Measurements from ENCODE around the gene KRTAP4-9. TPM values are rescaled to one million over a fixed set of nuclear protein-coding genes. Genes with fewer than 3 reads are reported as not detected.
"Not testable (repeated sequence)": the region's sequence is repeated elsewhere in the genome, so short reads cannot be mapped to it uniquely, and the experiment has no call there.

KRTAP4-9 gene
- total RNA-seq, 4 donors from 2014 or later = not detected

- no peak overlapping the region for H3K4me3 ChIP-seq
- no peaks in the 10 kb centered on the region for H3K4me1 ChIP-seq
- H3K27me3 ChIP-seq = no peaks in the 10 kb centered on the region
- no peak for DNase-seq
- no peak for TF ChIP-seq CTCF (IDR thresholded peaks at IDR 0.05)
- TF ChIP-seq POLR2A (IDR thresholded peaks at IDR 0.05) = no peak
- H3K36me3 ChIP-seq = no peaks in the 10 kb centered on the region
- no peak overlapping the region for H3K27ac ChIP-seq
- no peaks in the 10 kb centered on the region for H3K9me3 ChIP-seq
Measured at GRCh38 chr17:41063449-41063848, 41.7 kb upstream of the KRTAP4-9 start.

- TF ChIP-seq POLR2A (IDR thresholded peaks at IDR 0.05) = no peak
- no peak for TF ChIP-seq CTCF (IDR thresholded peaks at IDR 0.05)
- H3K27ac ChIP-seq = no peak overlapping the region
- no peaks in the 10 kb centered on the region for H3K4me1 ChIP-seq
- no peaks in the 10 kb centered on the region for H3K36me3 ChIP-seq
- no peak for DNase-seq
- no peaks in the 10 kb centered on the region for H3K27me3 ChIP-seq
- no peak overlapping the region for H3K4me3 ChIP-seq
- no peaks in the 10 kb centered on the region for H3K9me3 ChIP-seq
Measured at GRCh38 chr17:41064301-41064700, 40.9 kb upstream of the KRTAP4-9 start.

DNA sequence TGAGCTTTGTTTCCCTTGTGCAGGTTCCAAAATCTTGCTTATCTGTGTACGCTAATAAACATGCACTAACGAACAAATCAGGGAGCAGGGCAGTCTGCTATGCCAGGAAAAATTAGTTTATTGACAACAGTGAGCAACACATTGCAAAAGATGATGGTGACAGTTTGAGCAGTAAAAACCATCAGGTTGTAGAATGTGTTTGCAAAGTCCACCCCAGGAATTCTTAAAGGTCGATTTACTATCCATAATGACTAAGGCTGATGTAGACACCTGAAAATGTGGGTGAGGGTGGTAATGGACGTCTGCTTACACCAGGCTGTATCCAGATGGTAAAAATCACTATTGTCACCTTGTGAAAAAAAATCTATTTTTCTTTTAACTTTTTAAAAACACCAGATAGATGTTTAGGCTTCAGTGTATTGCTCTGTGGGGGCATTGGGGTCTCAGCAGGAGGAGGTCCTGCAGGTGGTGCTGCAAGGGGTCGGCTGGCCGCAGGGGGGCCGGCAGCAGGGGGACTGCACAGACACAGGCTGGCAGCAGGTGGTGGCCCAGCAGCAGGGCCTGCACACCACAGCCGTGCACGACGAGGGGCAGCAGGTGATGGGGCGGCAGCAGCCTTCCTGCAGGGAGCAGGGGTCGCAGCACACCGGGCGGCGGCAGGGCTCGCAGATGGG lies 40.0 kb upstream of the KRTAP4-9 start:
- not testable (repeated sequence) for H3K36me3 ChIP-seq, H3K9me3 ChIP-seq, DNase-seq, H3K4me1 ChIP-seq, H3K4me3 ChIP-seq, H3K27ac ChIP-seq, H3K27me3 ChIP-seq

- Histone ChIP-seq H3K36me3 (no peaks in the 10 kb centered on the region), H3K4me1 (no peaks in the 10 kb centered on the region), H3K4me3 (no peak within 1 kb of the TSS), H3K27me3 (no peaks in the 10 kb centered on the region), H3K9me3 (no peaks in the 10 kb centered on the region), H3K27ac (no peak within 1 kb of the TSS)
- TF ChIP-seq CTCF (IDR thresholded peaks at IDR 0.05) (no peak), POLR2A (IDR thresholded peaks at IDR 0.05) (no peak)
- no peak for DNase-seq
Measured at GRCh38 chr17:41065829-41066624, 39.2 kb upstream of the KRTAP4-9 start, which contains the start of gene KRTAP2-4. Gene KRTAP2-4 (minus strand): TSS chr17:41065879. CDS start chr17:41065845, 34 bp downstream.

DNA sequence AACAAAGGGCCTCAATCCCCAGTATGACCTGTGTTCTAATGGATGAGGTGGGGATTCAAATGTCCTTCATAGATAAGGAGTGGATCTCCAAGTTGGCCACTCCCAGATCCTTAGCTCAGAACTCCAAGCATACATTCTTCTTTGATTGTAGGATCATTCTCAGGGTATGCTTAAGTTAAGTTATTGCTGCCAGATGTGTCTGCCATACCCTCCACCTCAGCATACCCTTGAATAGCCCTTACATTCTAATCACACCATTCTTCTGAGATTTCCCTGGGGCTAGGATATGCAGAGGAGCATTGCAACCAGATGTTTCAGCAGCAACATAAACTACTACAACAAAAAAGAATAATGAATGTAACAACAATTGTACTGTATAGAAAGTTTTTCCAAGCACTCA lies 37.9 kb upstream of the KRTAP4-9 start:
- Histone ChIP-seq H3K4me3 (no peak overlapping the region), H3K27me3 (no peaks in the 10 kb centered on the region), H3K4me1 (no peaks in the 10 kb centered on the region), H3K36me3 (no peaks in the 10 kb centered on the region), H3K27ac (no peak overlapping the region), H3K9me3 (no peaks in the 10 kb centered on the region)
- TF ChIP-seq CTCF (IDR thresholded peaks at IDR 0.05) (no peak), POLR2A (IDR thresholded peaks at IDR 0.05) (no peak)
- DNase-seq = no peak

- Histone ChIP-seq H3K27ac (no peak overlapping the region), H3K4me1 (no peaks in the 10 kb centered on the region), H3K36me3 (no peaks in the 10 kb centered on the region), H3K27me3 (no peaks in the 10 kb centered on the region), H3K4me3 (no peak overlapping the region), H3K9me3 (no peaks in the 10 kb centered on the region)
- no peak for DNase-seq
- TF ChIP-seq POLR2A (IDR thresholded peaks at IDR 0.05) = no peak
- TF ChIP-seq CTCF (IDR thresholded peaks at IDR 0.05) = no peak
Measured at GRCh38 chr17:41069031-41069430, 36.2 kb upstream of the KRTAP4-9 start.

Measured in Peyer's patch (tissue), 4 donors.